A549 (cell line): ENCODE data around the gene MAML2. TPM values are rescaled to one million over a fixed set of nuclear protein-coding genes. Genes with fewer than 3 reads are reported as not detected.

Experiments
- ATAC-seq, 2 experiments: fragments of 200-7000 bp in 1 of 2; fragments of >200 bp in 1 of 2; cut with Nextera tagmentation in 1 of 2; cut with Tn5 transposase in 1 of 2; 3 replicates each; pipeline versions ENCODE4 v1.8.0 to v1.9.1; 2018 to 2020; ENCODE audit warnings: mild to moderate bottlenecking in 1 of 2, moderate library complexity in 1 of 2
- CTCF ChIA-PET: fragments of 300-600 bp; sonication (Branson Sonifier 250); formaldehyde crosslinking; extraction: SDS; loops from one replicate; lab custom pipeline; 2021; ENCODE audit warnings: antibody characterized with exemption, inconsistent platforms; lab: Yijun Ruan, JAX
- POLR2A ChIA-PET: fragments of 350-600 bp; formaldehyde crosslinking; extraction: SDS; loops from one replicate; lab custom pipeline; 2021; ENCODE audit warnings: antibody characterized with exemption, inconsistent platforms; lab: Yijun Ruan, JAX
- DNase-seq, 2 experiments: peaks; one replicate each; pipeline versions ENCODE4 v3.0.0 to v3.0.0-alpha.2; 2011 to 2016; ENCODE audit warnings: low read depth in 1 of 2, low spot score in 1 of 2
- FAIRE-seq: peaks from 2 replicates; lab custom pipeline; 2011; peaks lifted over from hg19 to GRCh38; lab: Jason Lieb, UNC
- H3K27ac ChIP-seq, 2 experiments: fragments of >200 bp; sonication (Bioruptor Twin); formaldehyde crosslinking; 3 replicates each; pipeline ENCODE4 v1.5.1; 2016 to 2017
- H3K4me1 ChIP-seq: fragments of >200 bp; sonication (Bioruptor Twin); formaldehyde crosslinking; 3 replicates; pipeline ENCODE4 v1.6.1; 2016
- H3K4me2 ChIP-seq: fragments of >200 bp; sonication (Bioruptor Twin); formaldehyde crosslinking; 3 replicates; pipeline ENCODE4 v1.6.1; 2016
- H3K4me3 ChIP-seq: fragments of >200 bp; sonication (Bioruptor Twin); formaldehyde crosslinking; 3 replicates; pipeline ENCODE4 v1.5.1; 2016
- H3K9me3 ChIP-seq: fragments of >200 bp; sonication (Bioruptor Twin); formaldehyde crosslinking; 3 replicates; pipeline ENCODE4 v1.6.1; 2016
- BCL3 ChIP-seq: fragments of >200 bp; sonication (Bioruptor Twin); formaldehyde crosslinking; IDR thresholded peaks from 3 replicates; pipeline ENCODE4 v1.6.1; 2016
- BHLHE40 ChIP-seq: IDR thresholded peaks from 2 replicates; pipeline ENCODE4 v1.6.1; 2012; ENCODE audit warnings: low read depth, low read length, inconsistent platforms
- CEBPB ChIP-seq, 2 experiments: fragments of >200 bp in 1 of 2; sonication (Bioruptor Twin) in 1 of 2; formaldehyde crosslinking in 1 of 2; IDR thresholded peaks; 2 replicates each; pipeline ENCODE4 v1.6.1; 2012 to 2016
- CHD4 ChIP-seq: fragments of 200-600 bp; sonication (generic); IDR thresholded peaks from 2 replicates; pipeline ENCODE4 v1.6.1; 2016; ENCODE audit warnings: antibody characterized with exemption, mild to moderate bottlenecking, borderline replicate concordance
- EHF ChIP-seq: fragments of 250-450 bp; sonication (Bioruptor Pico); IDR thresholded peaks from 2 replicates; pipeline ENCODE4 v1.5.0; 2020; ENCODE audit warnings: mild to moderate bottlenecking
- EP300 ChIP-seq, 2 experiments: fragments of >200 bp; sonication (Bioruptor Twin); formaldehyde crosslinking; IDR thresholded peaks; 2 replicates in 1 of 2; 3 replicates in 1 of 2; pipeline ENCODE4 v1.6.1; 2016 to 2017
- FOSL2 ChIP-seq, 2 experiments: fragments of 450-650 bp in 1 of 2; fragments of >200 bp in 1 of 2; sonication (Bioruptor Twin) in 1 of 2; formaldehyde crosslinking; IDR thresholded peaks; 2 replicates each; pipeline versions ENCODE4 v1.5.0 to v1.6.1; 2016 to 2020; ENCODE audit warnings: mild to moderate bottlenecking in 1 of 2, moderate library complexity in 1 of 2
- FOXS1 ChIP-seq: fragments of 250-450 bp; sonication (Bioruptor Pico); IDR thresholded peaks from 2 replicates; pipeline ENCODE4 v1.5.0; 2020; ENCODE audit warnings: mild to moderate bottlenecking, moderate library complexity
- HDAC2 ChIP-seq: fragments of 200-600 bp; sonication (generic); IDR thresholded peaks from 2 replicates; pipeline ENCODE4 v1.6.1; 2016
- HES2 ChIP-seq: fragments of >200 bp; sonication (Bioruptor Twin); formaldehyde crosslinking; IDR thresholded peaks from 2 replicates; pipeline ENCODE4 v1.6.1; 2016
- HOXB13 ChIP-seq: fragments of 250-450 bp; sonication (Bioruptor Pico); IDR thresholded peaks from 2 replicates; pipeline ENCODE4 v1.5.0; 2020; ENCODE audit warnings: low read depth, mild to moderate bottlenecking, moderate library complexity
- HOXB5 ChIP-seq: fragments of 250-450 bp; sonication (Bioruptor Pico); IDR thresholded peaks from 2 replicates; pipeline ENCODE4 v1.5.0; 2020; ENCODE audit warnings: mild to moderate bottlenecking, moderate library complexity
- JUNB ChIP-seq: fragments of >200 bp; sonication (Bioruptor Twin); formaldehyde crosslinking; IDR thresholded peaks from 2 replicates; pipeline ENCODE4 v1.6.1; 2016
- KDM5A ChIP-seq: fragments of 200-600 bp; sonication (generic); IDR thresholded peaks from 2 replicates; pipeline ENCODE4 v1.6.1; 2016; ENCODE audit warnings: antibody characterized with exemption, mild to moderate bottlenecking
- MAFK ChIP-seq: fragments of 450-650 bp; IDR thresholded peaks from 2 replicates; pipeline ENCODE4 v1.6.1; 2014; ENCODE audit not compliant: partially characterized antibody
- POLR2A ChIP-seq: IDR thresholded peaks from 2 replicates; pipeline ENCODE4 v1.6.1; 2012; ENCODE audit warnings: mild to moderate bottlenecking, low read length
- RARB ChIP-seq: fragments of 250-450 bp; sonication (Bioruptor Pico); IDR thresholded peaks from 2 replicates; pipeline ENCODE4 v1.8.0; 2021; ENCODE audit warnings: mild to moderate bottlenecking, moderate library complexity
- TFCP2L1 ChIP-seq: fragments of 250-450 bp; sonication (Bioruptor Pico); IDR thresholded peaks from 2 replicates; pipeline ENCODE4 v1.5.0; 2021; ENCODE audit warnings: mild to moderate bottlenecking
- TP53 ChIP-seq: fragments of 250-450 bp; sonication (Bioruptor Pico); IDR thresholded peaks from 2 replicates; pipeline ENCODE4 v1.5.0; 2021; ENCODE audit warnings: mild to moderate bottlenecking, moderate library complexity
- ZNF302 ChIP-seq: fragments of 250-450 bp; sonication (Bioruptor Pico); IDR thresholded peaks from 2 replicates; pipeline ENCODE4 v1.9.0; 2021; ENCODE audit warnings: inconsistent platforms, mild to moderate bottlenecking, moderate library complexity
- WGBS: methylation state at CpG from one replicate; pipeline ENCODE4 v1.1.6; 2017; ENCODE audit errors: missing lambda C conversion rate; 5-methylcytosine and 5-hydroxymethylcytosine counted together
- polyA plus RNA-seq, 4 experiments: library from polyadenylated mRNA; depleted of rRNA in 3 of 4; stranded (reverse); fragments of >200 nt; fragmentation: RNase III in 1 of 4; extraction: RNeasy Plus Mini Kit Qiagen cat#74134 plus additional on column Dnase treatment in 1 of 4; gene quantifications; 2 replicates in 3 of 4; 3 replicates in 1 of 4; pipeline ENCODE4 v1.2.3, GENCODE V29; 2011 to 2017
- TF ChIP-seq, protein P1 (sequence below): fragments of 250-450 bp; sonication (Bioruptor Pico); IDR thresholded peaks from 2 replicates; pipeline ENCODE4 v1.5.0; 2021; ENCODE audit warnings: mild to moderate bottlenecking, moderate library complexity, borderline replicate concordance
- TF ChIP-seq, protein P2 (sequence below): fragments of >200 bp; sonication (Bioruptor Twin); formaldehyde crosslinking; IDR thresholded peaks from 3 replicates; pipeline ENCODE4 v1.5.1; 2016

Gene MAML2
- polyA plus RNA-seq, 2 of the 4 experiments (the other 2 are of a cell fraction), result 1.5 to 2.5 TPM

DNA sequence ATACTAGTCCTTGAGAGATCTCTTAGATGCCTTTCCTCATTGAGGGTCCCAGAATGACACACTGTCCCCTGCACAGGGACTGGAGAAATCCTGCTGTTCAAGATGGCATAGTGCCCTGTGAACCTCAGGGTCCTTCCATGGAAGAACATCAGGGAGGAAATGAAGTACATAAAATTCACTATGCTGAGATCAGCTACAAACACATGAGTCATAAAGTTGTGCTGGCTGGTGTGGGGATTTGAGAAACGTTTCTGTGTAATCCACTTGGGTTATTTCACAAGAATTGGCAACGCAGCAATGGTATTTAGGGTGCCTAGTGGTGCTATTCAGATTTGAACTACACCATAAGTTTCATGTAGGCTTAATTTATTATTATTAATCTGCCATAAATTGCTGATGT lies 174.4 kb downstream of the MAML2 start:
- Histone ChIP-seq H3K27ac (peak overlapping the region; percentile 67 to 81), H3K4me3 (no peak overlapping the region), H3K9me3 (no peaks in the 10 kb centered on the region), H3K4me2 (peak overlapping the region; percentile 55), H3K4me1 (peaks cover 25% of the 10 kb centered on the region)
- peak; percentile 63 for TF ChIP-seq MAFK
- 0 out of 2 replicates have a peak, but pooled peaks have one; percentile 50 for TF ChIP-seq FOSL2 (IDR thresholded peaks at IDR 0.05)
- peak; percentile 75 for TF ChIP-seq FOSL2 (CRISPR knock-in tag; IDR thresholded peaks at IDR 0.05)
- TF ChIP-seq HOXB5 (CRISPR knock-in tag), result no peak
- TF ChIP-seq HES2, result peak; percentile 78
- peak; percentile 46; the same call in 1 of the 2 replicates for TF ChIP-seq JUNB
- TF ChIP-seq BCL3, result 0 out of 3 replicates have a peak, but pooled peaks have one; percentile 19
- peak; percentile 80 to 83 for TF ChIP-seq CEBPB (IDR thresholded peaks at IDR 0.05)
- no peak for TF ChIP-seq EHF (CRISPR knock-in tag)
- POLR2A ChIA-PET, result interaction anchor here (1.3 kb wide), 1 partner anchor 175 kb away, joined by 3 read pairs; the partner anchor contains the start of gene MAML2
- FAIRE-seq, result no peak
- peak; percentile 44 to 67 for DNase-seq
- ATAC-seq, result peak; percentile 84 to 91
- WGBS, result 0% methylated on average over 2 of the region's 2 CpGs
- CTCF ChIA-PET, result interaction anchor here (1.5 kb wide), 1 partner anchor 15 kb away, joined by 3 read pairs; no protein-coding TSS in a partner anchor

DNA sequence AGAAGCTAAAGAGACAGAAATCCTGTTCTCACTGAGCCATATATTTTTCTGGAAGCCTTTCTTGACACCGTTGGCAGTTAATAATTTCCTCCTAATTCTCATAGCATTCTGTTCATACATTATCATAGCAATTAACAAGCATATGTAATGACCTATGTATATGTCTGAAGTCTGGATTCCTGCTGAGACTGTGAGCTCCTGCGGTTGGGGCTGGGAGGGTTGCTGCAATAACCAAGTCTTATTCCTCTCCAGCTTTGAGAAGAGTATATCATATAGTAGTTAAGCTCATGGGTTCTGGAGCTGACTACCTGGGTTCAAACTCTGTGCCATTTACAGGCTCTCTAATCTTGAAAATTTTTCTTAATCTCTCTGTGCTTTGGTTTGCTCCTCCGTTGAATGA lies 175.2 kb downstream of the MAML2 start:
- CTCF ChIA-PET, result interaction anchor here (1.2 kb wide), 1 partner anchor 175 kb away, joined by 4 read pairs; the partner anchor contains the start of gene MAML2

More for the DNA sequence above, 175.2 kb downstream of the MAML2 start:
- no peak for DNase-seq
- 80% methylated on average over 3 of the region's 3 CpGs for WGBS
- Histone ChIP-seq H3K27ac (peak overlapping the region; percentile 58 to 81; a peak in 4 of 6 replicates), H3K4me3 (no peak overlapping the region), H3K4me1 (peaks cover 25% of the 10 kb centered on the region), H3K9me3 (no peaks in the 10 kb centered on the region), H3K4me2 (no peak overlapping the region; the same call in 2 of the 3 replicates)
- ATAC-seq, result no peak
- POLR2A ChIA-PET, result no interaction called here
- FAIRE-seq, result no peak
- TF ChIP-seq POLR2A (no peak), RARB (CRISPR knock-in tag) (no peak), BCL3 (no peak), MAFK (no peak), HOXB13 (CRISPR knock-in tag) (no peak), TP53 (CRISPR knock-in tag) (no peak), HOXB5 (CRISPR knock-in tag) (no peak), HDAC2 (no peak), CHD4 (no peak), TFCP2L1 (no peak), EP300 (IDR thresholded peaks at IDR 0.05) (no peak), KDM5A (no peak), EHF (CRISPR knock-in tag) (no peak), FOXS1 (CRISPR knock-in tag) (no peak), BHLHE40 (no peak), ZNF302 (CRISPR knock-in tag) (no peak)
- TF ChIP-seq, protein P1, sequence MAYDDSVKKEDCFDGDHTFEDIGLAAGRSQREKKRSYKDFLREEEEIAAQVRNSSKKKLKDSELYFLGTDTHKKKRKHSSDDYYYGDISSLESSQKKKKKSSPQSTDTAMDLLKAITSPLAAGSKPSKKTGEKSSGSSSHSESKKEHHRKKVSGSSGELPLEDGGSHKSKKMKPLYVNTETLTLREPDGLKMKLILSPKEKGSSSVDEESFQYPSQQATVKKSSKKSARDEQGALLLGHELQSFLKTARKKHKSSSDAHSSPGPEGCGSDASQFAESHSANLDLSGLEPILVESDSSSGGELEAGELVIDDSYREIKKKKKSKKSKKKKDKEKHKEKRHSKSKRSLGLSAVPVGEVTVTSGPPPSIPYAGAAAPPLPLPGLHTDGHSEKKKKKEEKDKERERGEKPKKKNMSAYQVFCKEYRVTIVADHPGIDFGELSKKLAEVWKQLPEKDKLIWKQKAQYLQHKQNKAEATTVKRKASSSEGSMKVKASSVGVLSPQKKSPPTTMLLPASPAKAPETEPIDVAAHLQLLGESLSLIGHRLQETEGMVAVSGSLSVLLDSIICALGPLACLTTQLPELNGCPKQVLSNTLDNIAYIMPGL (CRISPR knock-in tag), result no peak
- TF ChIP-seq, protein P2, sequence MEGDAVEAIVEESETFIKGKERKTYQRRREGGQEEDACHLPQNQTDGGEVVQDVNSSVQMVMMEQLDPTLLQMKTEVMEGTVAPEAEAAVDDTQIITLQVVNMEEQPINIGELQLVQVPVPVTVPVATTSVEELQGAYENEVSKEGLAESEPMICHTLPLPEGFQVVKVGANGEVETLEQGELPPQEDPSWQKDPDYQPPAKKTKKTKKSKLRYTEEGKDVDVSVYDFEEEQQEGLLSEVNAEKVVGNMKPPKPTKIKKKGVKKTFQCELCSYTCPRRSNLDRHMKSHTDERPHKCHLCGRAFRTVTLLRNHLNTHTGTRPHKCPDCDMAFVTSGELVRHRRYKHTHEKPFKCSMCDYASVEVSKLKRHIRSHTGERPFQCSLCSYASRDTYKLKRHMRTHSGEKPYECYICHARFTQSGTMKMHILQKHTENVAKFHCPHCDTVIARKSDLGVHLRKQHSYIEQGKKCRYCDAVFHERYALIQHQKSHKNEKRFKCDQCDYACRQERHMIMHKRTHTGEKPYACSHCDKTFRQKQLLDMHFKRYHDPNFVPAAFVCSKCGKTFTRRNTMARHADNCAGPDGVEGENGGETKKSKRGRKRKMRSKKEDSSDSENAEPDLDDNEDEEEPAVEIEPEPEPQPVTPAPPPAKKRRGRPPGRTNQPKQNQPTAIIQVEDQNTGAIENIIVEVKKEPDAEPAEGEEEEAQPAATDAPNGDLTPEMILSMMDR, result no peak
